RWPE2 (cell line): ENCODE results near the gene LRP1B.

Experiments
- ATAC-seq: fragments of 200-7000 bp; cut with Tn5 transposase; 3 replicates; pipeline ENCODE4 v1.9.1; 2021; ENCODE audit warnings: low read depth
- DNase-seq: peaks from one replicate; pipeline ENCODE4 v3.0.0-alpha.2; 2020; ENCODE audit warnings: low spot score
- H3K27ac ChIP-seq: fragments of 450-650 bp; 2 replicates; pipeline ENCODE4 v1.5.1; 2017; ENCODE audit warnings: mild to moderate bottlenecking; ENCODE audit not compliant: poor library complexity, severe bottlenecking
- H3K27me3 ChIP-seq: fragments of 250-450 bp; sonication (Bioruptor Pico); 2 replicates; pipeline ENCODE4 v1.5.1; 2021; ENCODE audit warnings: mild to moderate bottlenecking, moderate library complexity; ENCODE audit not compliant: insufficient read depth, poor library complexity, severe bottlenecking
- H3K36me3 ChIP-seq: fragments of 250-450 bp; sonication (Bioruptor Pico); 2 replicates; pipeline ENCODE4 v1.5.1; 2020; ENCODE audit warnings: low read depth, mild to moderate bottlenecking, moderate library complexity
- H3K4me1 ChIP-seq: fragments of 250-450 bp; sonication (Bioruptor Pico); 2 replicates; pipeline ENCODE4 v1.5.1; 2021; ENCODE audit warnings: mild to moderate bottlenecking, moderate library complexity; ENCODE audit not compliant: insufficient read depth, poor library complexity, severe bottlenecking
- H3K4me3 ChIP-seq: fragments of 250-450 bp; sonication (Bioruptor Pico); 2 replicates; pipeline ENCODE4 v1.5.1; 2021; ENCODE audit warnings: mild to moderate bottlenecking, moderate library complexity; ENCODE audit not compliant: severe bottlenecking
- H3K9me3 ChIP-seq: fragments of 250-450 bp; sonication (Bioruptor Pico); 2 replicates; pipeline ENCODE4 v1.5.1; 2021; ENCODE audit warnings: mild to moderate bottlenecking, moderate library complexity; ENCODE audit not compliant: severe bottlenecking
- CTCF ChIP-seq: fragments of 450-650 bp; IDR thresholded peaks from one replicate; pipeline ENCODE4 v1.5.1; 2017; ENCODE audit warnings: mild to moderate bottlenecking, moderate library complexity; ENCODE audit not compliant: poor library complexity, severe bottlenecking

Gene LRP1B

GRCh38 chr2:140276661-140277060 is 1854.2 kb downstream of the LRP1B start:
- H3K9me3 ChIP-seq, result no peaks in the 10 kb centered on the region
- no peaks in the 10 kb centered on the region for H3K36me3 ChIP-seq

GRCh38 chr2:140275427-140275826 is 1855.4 kb downstream of the LRP1B start:
- no peak overlapping the region for H3K27ac ChIP-seq
- no peak; the same call in 2 of the 3 replicates for ATAC-seq
- H3K27me3 ChIP-seq, result no peaks in the 10 kb centered on the region
- no peaks in the 10 kb centered on the region for H3K4me1 ChIP-seq
- no peak for DNase-seq
- no peak for TF ChIP-seq CTCF
- H3K4me3 ChIP-seq, result no peak overlapping the region
- H3K9me3 ChIP-seq, result no peaks in the 10 kb centered on the region
- H3K36me3 ChIP-seq, result no peaks in the 10 kb centered on the region

More at GRCh38 chr2:140276661-140277060, 1854.2 kb downstream of the LRP1B start:
- Histone ChIP-seq H3K27me3 (no peaks in the 10 kb centered on the region), H3K27ac (no peak overlapping the region), H3K4me1 (no peaks in the 10 kb centered on the region), H3K4me3 (no peak overlapping the region)
- TF ChIP-seq CTCF, result no peak
- no peak for DNase-seq
- no peak for ATAC-seq

- Histone ChIP-seq H3K4me3 (no peak overlapping the region), H3K4me1 (no peaks in the 10 kb centered on the region), H3K27me3 (no peaks in the 10 kb centered on the region), H3K36me3 (no peaks in the 10 kb centered on the region), H3K27ac (no peak overlapping the region), H3K9me3 (no peaks in the 10 kb centered on the region)
- TF ChIP-seq CTCF, result no peak
- DNase-seq (no peak), ATAC-seq (no peak)
Observed at GRCh38 chr2:140274891-140275290, 1855.9 kb downstream of the LRP1B start.

- Histone ChIP-seq H3K27ac (no peak overlapping the region), H3K4me3 (no peak overlapping the region), H3K9me3 (no peaks in the 10 kb centered on the region), H3K27me3 (no peaks in the 10 kb centered on the region), H3K4me1 (no peaks in the 10 kb centered on the region), H3K36me3 (no peaks in the 10 kb centered on the region)
- ATAC-seq (no peak), DNase-seq (no peak)
- TF ChIP-seq CTCF, result no peak
Observed at GRCh38 chr2:140273958-140274357, 1856.9 kb downstream of the LRP1B start.

- no peaks in the 10 kb centered on the region for H3K9me3 ChIP-seq
- ATAC-seq (no peak), DNase-seq (no peak)
- no peaks in the 10 kb centered on the region for H3K36me3 ChIP-seq
- H3K4me1 ChIP-seq, result no peaks in the 10 kb centered on the region
- H3K27ac ChIP-seq, result no peak overlapping the region
- no peaks in the 10 kb centered on the region for H3K27me3 ChIP-seq
- TF ChIP-seq CTCF, result no peak
- H3K4me3 ChIP-seq, result no peak overlapping the region
Observed at GRCh38 chr2:140273408-140273807, 1857.4 kb downstream of the LRP1B start.
